Left renal pelvis (tissue), 4 donors: ENCODE results near the gene ME2. TPM values are rescaled to one million over a fixed set of nuclear protein-coding genes. Genes with fewer than 3 reads are reported as not detected.
"Not testable (repeated sequence)": the region's sequence is repeated elsewhere in the genome, so short reads cannot be mapped to it uniquely, and the experiment has no call there.

Experiments used
- DNase-seq, 4 donors: peaks; one replicate each; pipeline ENCODE4 v3.0.0-alpha.2; 2013; ENCODE audit warnings: low read depth in 4 of 4, low spot score in 3 of 4
- polyA plus RNA-seq, 4 donors: library from polyadenylated mRNA; unstranded; fragments of 120-200 nt; gene quantifications; one replicate each; pipeline ENCODE4 v1.2.1, GENCODE V29; 2013; ENCODE audit not compliant: insufficient read length in 4 of 4

Gene ME2
- polyA plus RNA-seq, result 10 to 100 TPM; 34.3 to 43.0 (median 37.0) TPM

DNA sequence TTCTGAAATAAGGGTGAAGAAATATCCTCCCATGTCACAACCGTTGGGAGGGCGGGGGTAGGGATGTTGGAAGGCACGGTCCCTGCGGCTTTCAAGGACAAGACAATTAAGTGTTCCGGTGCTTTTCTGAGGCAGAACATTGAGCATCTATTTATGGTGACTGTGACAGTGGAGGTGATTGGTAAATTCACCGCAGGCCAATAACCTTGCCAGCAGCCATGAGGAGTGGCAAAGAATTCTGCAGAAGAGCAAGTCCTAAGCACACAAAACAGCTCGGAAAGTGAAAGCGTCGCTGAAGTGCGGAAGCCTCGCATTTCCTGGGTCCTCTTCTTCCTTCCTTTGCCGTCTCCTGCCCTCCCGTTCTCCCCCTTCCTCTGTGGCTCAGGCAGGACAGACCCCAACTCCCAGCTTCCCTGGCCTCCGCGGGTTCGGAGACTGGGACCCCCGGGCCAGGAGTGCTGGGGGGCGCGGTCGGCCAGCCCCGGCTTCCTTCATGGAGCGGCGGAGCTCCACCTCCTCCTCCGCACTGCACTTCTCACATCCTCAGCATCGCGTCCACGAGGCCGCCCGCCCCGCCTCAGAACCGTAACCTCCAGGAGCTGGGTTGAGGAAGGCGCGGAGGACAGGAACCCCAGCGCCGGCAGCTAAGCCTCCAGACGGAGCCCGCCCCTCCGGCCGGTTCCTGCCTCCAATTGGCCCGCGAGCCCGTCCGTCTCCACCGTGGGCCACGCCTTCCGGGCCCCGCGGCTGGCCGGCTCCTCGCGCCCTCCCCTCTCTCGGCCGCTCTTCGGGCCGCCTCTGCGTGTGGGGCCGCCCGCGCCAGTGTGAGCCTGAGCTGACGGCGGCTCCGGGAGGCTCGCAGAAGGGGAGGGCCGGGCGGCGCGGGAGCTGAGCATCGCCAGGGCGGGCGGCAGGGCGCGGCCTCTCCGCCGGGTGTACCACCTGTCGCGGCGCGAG is at the start of gene ME2:
ME2 (plus strand) TSS at position 774 of the 957 bp plus-strand sequence. CDS start 16,703 bp downstream, outside the sequence.
- peak; percentile 68 to 85 (median 84) for DNase-seq

DNA sequence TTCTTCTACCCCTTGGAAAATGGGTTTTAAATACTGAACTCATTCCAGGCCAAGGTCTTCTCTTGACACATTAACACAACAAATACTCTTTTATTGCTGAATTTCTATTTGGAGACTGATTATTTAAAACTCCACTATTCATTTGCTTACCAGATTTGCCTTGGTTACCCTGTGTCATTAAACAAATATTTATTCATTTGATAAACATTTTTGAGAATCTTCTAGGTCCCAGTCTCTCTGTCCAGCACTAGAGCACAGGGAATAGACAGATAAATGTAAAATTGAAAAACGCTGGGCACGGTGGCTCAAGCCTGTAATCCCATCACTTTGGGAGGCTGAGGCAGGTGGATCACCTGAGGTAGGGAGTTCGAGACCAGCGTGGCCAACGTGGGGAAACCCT is 49.3 kb upstream of the ME2 start:
- no peak for DNase-seq

DNA sequence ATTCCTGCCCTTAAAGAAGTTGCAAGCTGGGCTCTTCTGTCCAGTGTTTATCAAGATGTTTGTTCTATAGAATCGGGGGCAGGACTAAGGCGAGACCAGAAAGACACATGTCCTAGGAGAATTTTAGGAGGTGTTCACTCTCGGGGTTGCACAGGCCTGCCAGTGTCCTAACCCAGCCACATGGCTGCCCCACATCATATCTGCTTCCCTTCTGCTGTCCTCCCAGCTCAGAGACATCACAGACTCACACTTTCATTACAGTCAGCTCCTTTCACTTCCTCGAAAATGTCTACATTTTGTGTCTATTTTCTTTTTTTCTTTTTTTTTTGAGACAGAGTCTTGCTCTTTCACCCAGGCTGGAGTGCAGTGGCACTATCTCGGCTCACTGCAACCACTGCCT is 48.4 kb upstream of the ME2 start:
- no peak for DNase-seq

DNA sequence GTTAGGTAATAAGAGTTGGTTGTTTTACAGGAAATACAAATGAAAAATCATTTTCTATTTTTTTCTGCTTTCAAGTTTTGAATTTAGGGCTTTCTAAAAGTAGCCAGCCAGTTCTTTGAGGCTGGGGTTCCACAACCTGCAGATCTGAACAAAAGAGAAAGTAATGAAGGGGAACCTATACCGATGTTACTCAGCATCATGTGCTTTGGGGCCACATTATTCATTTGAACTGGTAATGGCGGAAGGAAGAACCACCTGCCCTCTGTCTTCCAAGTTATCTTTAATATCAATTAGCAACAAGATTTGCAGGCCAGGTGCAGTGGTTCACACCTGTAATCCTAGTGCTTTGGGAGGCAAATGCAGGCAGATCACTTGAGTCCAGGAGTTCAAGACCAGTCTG is 46.2 kb upstream of the ME2 start:
- DNase-seq, result no peak

DNA sequence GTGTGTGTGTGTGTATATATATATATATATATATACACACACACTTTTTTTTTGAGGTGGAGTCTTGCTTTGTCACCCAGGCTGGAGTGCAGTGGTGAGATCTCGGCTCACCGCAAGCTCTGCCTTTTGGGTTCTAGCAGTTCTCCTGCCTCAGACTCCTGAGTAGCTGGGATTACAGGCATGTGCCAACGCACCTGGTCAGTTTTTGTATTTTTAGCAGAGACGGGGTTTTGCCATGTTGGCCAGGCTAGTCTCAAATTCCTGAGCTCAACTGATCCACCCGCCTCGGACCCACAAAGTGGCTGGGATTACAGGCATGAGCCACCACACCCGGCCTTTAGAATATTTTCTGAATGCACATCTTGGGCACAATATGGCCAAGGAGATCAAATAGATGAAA is 45.4 kb upstream of the ME2 start:
- not testable (repeated sequence) for DNase-seq

DNA sequence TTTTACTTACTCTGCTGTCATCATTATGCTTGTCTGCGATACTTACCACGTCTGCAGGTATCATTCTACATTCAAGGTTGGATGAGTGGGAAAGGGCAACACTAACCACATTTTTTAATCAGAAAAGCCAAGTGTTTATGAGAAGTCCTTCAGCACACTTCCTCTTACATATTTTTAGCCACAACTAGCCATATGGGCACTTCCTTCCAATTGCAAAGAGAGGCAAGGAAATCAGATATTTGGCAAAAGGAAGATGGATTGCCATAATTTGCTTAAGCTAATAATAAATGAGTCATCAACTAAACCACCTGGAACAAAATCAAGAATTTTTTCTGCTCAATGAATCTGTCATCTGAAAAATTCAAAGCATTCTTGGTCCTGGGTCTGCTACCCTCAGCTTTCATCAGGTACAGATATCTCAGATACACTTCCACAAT is 42.4 kb upstream of the ME2 start:
- DNase-seq, result no peak

DNA sequence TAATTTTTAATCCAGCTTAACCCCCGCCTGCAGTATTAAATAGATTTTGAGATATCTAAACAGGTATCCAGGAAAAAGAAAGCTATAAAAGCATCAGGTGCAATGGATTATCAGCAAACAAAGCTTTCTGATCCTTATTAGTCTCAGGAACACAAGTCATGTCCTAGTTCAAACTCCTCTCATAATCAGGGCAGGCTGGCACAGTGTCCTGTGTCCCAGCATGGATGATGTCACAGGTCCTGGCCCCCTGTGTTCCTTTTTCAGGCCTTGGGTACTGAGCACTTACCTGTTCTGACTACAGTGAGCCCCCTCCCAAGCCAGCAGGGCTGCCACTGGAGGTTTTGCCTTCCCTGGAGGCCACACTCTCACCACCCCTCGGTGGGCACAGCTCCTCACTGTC is 39.6 kb upstream of the ME2 start:
- no peak for DNase-seq

DNA sequence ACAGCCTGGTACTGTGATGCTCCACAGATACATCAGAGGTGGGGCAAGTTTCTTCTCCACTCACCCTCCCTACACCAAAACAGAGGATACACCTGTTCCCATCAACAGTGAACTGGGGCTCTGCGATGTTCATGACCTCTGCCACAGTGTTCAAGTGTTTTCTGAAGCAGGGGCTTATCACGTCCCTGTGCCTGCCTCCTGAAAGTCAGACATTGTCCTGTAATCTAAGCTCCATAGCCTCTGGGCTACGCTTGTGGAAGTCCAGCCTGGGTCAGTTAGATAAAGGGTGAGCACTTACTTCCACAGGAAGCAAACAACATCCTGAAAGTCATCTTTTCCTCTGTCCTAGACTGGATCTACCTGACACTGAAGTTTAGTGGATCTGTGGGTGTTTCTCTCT is 38.9 kb upstream of the ME2 start:
- no peak for DNase-seq

DNA sequence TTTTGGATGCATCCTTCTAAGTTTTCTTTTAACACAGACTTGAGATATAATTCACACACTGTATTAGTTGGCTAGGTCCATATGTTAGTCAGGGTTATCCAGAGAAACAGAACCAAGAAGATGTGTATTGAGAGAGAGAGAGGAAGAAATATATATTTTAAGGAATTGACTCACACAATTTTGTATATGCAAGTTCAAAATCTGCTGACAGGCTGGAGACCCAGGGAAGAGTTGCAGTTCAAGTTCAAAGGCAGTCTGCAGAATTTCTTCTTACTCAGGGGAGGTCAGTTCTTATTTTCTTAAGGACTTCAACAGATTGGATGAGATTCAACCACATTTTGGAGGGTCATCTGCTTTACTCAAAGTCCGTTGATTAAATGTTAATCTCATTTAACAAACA is 36.1 kb upstream of the ME2 start:
- DNase-seq, result no peak

DNA sequence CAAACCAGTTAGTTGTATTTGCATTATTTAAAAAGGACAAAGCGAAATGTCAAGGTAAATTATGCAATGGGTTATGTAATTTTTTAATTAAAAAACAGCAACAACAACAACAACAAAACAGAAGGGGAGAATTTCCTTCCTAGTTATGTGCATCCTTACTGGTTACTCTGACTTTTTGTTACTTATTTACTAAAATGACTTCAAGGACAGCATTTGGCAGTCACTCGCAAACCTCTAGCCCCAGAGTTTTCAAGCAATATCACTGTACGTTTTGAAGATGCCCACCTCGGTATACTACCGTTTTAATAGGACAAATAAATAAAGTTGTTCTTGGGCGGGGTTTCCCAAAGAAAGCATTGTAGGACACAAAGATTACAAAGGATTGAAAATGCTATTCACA is 34.4 kb upstream of the ME2 start:
- DNase-seq, result no peak

DNA sequence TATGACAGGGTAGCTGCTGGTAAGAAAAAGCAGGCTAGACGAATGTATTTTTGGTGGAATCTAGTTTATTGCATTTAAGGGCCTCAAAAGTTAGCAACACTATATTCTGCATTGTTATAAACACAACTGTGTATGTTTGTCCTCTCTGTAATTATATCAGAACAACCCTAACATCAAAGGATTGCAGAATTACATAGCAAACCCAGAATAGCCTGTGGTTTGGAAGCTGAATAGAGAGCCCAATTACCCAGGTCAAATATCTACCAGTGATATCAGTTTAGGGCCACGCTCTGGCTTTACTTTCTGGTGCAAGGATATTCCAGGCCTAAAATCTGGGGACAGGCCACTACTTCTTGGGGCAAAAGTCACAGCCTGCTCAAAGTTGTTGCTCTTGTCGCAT is 34.0 kb upstream of the ME2 start:
- DNase-seq, result no peak

DNA sequence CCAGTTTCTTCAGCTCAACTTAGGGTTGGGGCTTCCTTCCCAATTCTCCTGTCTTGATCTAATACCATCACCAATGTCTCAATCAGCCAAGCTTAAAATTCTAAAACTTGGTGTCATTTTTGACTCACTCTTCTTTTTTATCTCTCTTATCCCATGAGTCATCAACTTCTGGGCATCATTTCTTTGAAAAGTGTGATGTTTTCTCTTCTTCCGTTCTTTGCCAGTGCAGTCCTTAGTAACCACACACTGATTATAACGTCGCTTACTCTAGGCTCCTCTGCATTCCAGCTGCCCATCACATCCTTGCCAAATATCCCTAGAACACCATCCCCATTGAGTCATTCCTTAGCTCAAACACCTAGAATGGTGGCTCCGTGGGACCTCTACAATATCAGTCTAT is 31.7 kb upstream of the ME2 start:
- DNase-seq, result no peak

DNA sequence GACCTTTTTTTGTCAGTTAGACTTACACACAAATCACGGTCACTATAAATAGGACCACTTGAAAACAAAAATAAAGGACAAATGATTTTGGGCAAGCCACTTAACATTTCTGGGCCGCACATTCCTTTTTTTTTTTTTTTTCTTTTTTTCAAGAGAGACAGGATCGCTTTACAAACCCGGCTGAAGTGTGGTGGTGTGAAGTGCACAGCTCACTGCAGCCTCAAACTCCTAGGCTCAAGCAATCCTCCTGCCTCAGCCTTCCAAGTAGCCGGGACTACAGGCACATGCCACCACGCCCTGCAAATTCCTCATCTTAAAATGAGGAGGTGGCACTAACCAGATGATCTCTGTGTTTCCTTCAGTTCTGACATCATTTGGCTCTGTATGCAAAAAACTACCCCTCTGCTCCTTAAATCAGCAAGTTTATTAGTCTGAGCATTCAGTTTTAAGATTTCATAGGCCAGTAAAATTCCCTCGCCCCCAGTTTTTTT is 30.8 kb upstream of the ME2 start:
- no peak for DNase-seq

DNA sequence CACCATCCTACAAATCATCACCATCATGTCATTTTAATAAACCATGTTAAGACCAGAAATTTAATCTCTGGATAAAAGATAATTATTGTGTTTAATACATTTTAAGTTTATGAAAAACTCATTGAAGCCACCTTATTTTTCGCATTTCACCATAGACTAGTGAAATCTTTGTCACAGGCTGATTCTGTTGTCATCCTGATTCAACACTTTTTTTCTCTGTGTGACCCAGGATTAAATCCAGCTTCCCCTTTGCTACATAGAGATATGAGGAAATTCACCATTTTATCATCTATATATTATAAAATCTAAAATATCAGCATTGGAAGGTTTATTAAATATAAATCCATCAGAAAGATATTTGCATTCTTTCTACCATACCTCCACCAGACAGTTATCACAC is 29.9 kb upstream of the ME2 start:
- DNase-seq, result no peak

DNA sequence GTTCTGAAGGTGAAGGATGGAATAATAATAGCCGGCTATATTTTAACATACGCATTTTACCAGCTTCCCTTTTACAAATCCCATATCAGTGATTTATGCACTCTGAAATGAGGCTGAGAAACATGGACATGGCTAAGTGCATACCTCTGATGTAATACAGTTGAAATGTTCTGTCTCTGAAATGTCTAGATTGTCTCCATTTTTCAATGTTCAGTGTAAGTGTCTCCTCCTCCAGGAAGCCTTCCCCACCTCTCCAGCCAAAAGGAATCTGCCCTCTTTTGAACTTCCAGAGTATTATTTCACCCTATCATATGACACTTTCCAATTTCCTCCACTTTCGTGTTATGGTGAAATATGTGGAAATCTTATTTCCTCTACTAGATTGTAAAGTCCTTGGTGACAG is 29.5 kb upstream of the ME2 start:
- DNase-seq, result no peak

DNA sequence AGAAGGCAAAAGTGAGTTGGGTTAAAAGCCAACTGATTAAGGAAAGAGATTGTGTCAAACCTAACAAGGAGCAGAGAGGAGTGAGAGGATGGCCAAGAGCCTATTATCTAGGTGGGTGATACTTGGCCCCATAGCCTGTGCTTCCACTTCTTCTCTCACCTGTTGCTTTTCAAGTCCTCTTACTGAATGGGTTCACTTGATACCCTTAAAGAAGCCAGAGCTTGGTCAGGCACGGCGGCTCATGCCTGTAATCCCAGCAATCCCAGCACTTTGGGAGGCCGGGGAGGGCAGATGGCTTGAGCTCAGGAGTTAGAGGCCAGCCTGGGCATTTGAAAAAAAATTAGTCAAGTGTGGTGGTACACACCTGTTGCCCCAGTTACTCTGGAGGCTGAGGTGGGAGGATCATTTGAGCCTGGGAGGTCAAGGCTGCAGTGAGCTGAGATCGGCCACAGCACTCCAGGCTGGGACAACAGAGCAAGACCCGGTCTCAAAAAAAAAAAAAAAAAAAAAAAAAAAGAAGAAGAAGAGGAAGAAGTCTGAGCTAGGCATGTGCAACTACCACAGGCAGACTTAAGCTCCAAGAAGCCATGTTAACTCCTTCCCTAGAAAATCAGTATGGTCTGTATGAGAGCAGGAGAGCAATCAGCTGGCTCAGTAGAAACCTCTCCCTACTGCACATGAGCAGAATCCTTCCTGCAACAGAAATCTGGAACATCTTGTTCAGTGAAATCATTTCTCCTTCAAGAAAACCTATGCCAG is 28.4 kb upstream of the ME2 start:
- no peak for DNase-seq

DNA sequence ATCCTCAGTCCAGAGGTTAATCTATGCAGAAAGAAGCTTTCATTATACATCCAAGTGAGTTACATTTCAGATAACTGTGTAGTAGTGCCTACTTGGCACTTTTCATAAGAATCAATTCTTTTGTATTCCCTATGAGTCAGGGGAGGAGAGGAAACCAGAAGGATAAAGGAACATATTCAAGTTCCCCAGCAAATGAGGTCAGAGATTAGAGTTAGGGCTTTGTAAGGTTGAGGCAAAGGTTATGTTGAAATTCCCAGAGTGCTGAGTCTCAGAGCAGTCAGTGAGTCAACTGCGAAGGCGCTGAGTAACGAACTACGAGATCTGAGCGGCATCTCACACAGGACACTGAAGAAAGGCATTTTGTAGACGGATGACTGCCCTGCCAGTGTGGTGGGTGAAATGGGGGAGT is 25.1 kb upstream of the ME2 start:
- no peak for DNase-seq

DNA sequence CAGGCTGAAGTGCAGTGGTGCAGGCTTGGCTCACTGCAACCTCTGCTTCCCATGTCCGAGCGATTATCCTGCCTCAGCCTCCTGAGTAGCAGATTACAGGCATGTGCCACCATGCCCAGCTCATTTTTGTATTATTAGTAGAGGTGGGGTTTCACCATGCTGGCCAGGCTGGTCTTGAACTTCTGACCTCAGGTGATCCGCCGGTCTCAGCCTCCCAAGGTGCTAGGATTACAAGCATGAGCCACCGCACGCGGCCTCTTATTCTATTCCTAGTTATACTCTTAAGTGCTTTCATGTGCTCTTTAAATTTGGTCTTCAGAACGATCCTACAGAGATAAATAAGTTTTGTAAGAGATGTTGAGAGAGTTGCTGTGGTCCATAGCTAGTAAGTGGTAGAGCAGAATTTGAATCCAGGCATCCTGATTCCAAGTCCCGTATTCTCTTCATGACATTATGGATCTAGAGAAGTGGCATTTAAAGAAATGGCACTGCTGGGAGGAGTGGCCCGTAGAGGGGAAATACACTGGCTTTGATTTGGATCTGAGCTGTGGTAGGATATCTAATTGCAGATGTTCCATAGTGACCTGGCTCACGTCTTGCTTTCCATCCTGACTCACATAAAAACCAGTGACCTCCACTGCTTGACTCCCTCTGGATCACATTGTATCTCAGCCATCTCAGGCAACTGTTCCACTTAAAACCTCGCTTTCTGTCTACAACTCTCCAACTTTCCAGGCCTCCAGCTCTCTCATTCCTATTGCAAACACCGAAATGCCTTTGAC is 22.8 kb upstream of the ME2 start:
- DNase-seq, result no peak

DNA sequence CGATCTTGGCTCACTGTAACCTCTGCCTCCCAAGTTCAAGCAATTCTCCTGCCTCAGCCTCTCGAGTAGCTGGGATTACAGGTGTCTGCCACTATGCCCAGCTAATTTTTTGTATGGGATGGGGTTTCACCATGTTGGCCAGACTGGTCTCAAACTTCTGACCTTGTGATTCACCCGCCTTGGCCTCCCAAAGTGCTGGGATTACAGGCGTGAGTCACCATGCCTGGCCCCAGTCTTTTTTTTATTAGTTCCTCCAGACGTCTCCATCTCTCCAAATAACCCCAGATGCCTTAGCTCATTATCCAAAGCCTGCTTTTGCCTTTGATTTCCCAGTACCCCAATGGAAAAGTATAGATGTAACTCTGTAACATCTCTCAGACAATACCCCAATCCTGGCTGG is 21.8 kb upstream of the ME2 start:
- not testable (repeated sequence) for DNase-seq

DNA sequence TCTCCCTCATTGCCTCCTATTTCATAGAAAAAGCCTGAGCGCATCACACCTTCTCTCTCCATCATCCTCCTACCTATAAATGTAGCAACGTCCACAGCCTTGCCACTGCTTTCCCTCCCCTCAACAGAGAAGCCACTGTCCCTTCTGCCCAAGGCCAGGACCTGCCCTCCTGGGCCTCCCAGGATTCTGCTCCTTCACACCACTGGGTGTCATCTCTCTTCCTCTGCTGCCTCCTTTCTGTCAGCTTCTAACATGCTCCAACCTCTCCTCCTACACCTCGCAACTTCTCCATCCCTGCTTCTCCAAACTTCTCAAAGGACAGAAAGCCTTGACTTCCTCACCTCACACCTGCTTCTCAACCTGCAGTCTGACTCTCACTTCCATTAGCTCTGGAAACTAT is 21.2 kb upstream of the ME2 start:
- DNase-seq, result no peak
